ENCODE measurements around the gene TRAF5.

DNA sequence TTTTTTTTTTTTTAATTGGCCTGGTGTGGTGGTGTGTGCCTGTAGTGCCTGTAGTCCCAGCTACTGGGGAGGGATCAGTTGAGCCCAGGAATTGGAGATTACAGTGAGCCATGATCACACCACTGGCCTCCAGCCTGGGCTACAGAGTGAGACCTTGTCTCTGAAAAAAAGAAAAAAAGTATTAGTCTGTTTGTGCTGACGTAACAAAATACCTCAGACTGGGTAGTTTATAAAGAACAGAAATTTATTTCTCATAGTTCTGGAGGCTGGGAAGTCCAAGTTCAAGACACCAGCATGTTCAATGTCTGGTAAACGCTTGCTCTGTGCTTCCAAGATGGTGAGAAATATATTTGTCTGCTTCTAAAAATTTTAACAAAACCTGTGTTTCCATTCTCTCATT lies 25.8 kb downstream of the TRAF5 start:
- TF ChIP-seq TAF1 (IDR thresholded peaks at IDR 0.05; ENCODE audit: low read depth, low read length) (no peak), POLR2A (IDR thresholded peaks at IDR 0.05; ENCODE audit: low read depth, low read length) (no peak), POLR2AphosphoS5 (IDR thresholded peaks at IDR 0.05; ENCODE audit: low read depth, low read length) (no peak), SPI1 (IDR thresholded peaks at IDR 0.05; ENCODE audit: low read depth, low read length) (no peak), PAX5 (IDR thresholded peaks at IDR 0.05; ENCODE audit: insufficient read depth, low read length, severe bottlenecking) (no peak), POU2F2 (IDR thresholded peaks at IDR 0.05; ENCODE audit: low read depth, low read length) (no peak)
